KMS-11 (cell line): Measurements from ENCODE around the gene PYROXD2.
"Not testable (repeated sequence)": the region's sequence is repeated elsewhere in the genome, so short reads cannot be mapped to it uniquely, and the experiment has no call there.

Experiments used
- H2AFZ ChIP-seq: fragments of 200-600 bp; sonication (generic); 2 replicates; pipeline ENCODE4 v1.6.1; 2016; ENCODE audit warnings: antibody characterized with exemption, mixed run types, low read depth
- H3K27ac ChIP-seq: fragments of 200-600 bp; sonication (generic); 2 replicates; pipeline ENCODE4 v1.6.1; 2016; ENCODE audit warnings: mild to moderate bottlenecking, mixed run types
- H3K27me3 ChIP-seq: fragments of 200-600 bp; sonication (generic); 2 replicates; pipeline ENCODE4 v1.6.1; 2017; ENCODE audit warnings: mild to moderate bottlenecking, low read depth, mixed run types, moderate library complexity; ENCODE audit not compliant: insufficient read depth
- H3K36me3 ChIP-seq: fragments of 200-600 bp; sonication (generic); 2 replicates; pipeline ENCODE4 v1.6.1; 2017; ENCODE audit warnings: mild to moderate bottlenecking, mixed run types; ENCODE audit not compliant: insufficient read depth
- H3K4me1 ChIP-seq: fragments of 200-600 bp; sonication (generic); 2 replicates; pipeline ENCODE4 v1.6.1; 2016; ENCODE audit warnings: mild to moderate bottlenecking, low read depth, mixed run types; ENCODE audit not compliant: poor library complexity, severe bottlenecking
- H3K4me2 ChIP-seq: fragments of 200-600 bp; sonication (generic); 2 replicates; pipeline ENCODE4 v1.7.0; 2016; ENCODE audit warnings: mild to moderate bottlenecking, mixed run types
- H3K4me3 ChIP-seq: fragments of 200-600 bp; sonication (generic); IDR thresholded peaks from 2 replicates; pipeline ENCODE4 v1.6.1; 2017; ENCODE audit warnings: low read depth, low read length, mixed read lengths; ENCODE audit not compliant: insufficient read depth
- H3K79me2 ChIP-seq: fragments of 200-600 bp; sonication (generic); 2 replicates; pipeline ENCODE4 v1.6.1; 2016; ENCODE audit warnings: low read depth, mixed run types; ENCODE audit not compliant: insufficient read depth
- H3K9ac ChIP-seq: fragments of 200-600 bp; sonication (generic); 2 replicates; pipeline ENCODE4 v1.6.1; 2016; ENCODE audit warnings: mild to moderate bottlenecking, mixed run types
- H4K20me1 ChIP-seq: fragments of 200-600 bp; sonication (generic); 2 replicates; pipeline ENCODE4 v1.6.1; 2016; ENCODE audit warnings: mild to moderate bottlenecking, mixed run types; ENCODE audit not compliant: insufficient read depth
- CTCF ChIP-seq: fragments of 200-600 bp; sonication (generic); conservative IDR thresholded peaks from 2 replicates; pipeline ENCODE4 v1.6.1; 2017; ENCODE audit warnings: low read depth, mild to moderate bottlenecking, antibody characterized with exemption, low read length, moderate library complexity, mixed read lengths

Gene PYROXD2

GRCh38 chr10:98384531-98385133 lies 30.4 kb downstream of the PYROXD2 start:
- no peaks in the 10 kb centered on the region for H3K79me2 ChIP-seq
- H3K4me2 ChIP-seq, result no peak overlapping the region
- no peaks in the 10 kb centered on the region for H4K20me1 ChIP-seq
- H3K27ac ChIP-seq, result no peak overlapping the region
- H2AFZ ChIP-seq, result no peak overlapping the region
- no peak overlapping the region for H3K4me3 ChIP-seq
- H3K4me1 ChIP-seq, result no peaks in the 10 kb centered on the region
- H3K9ac ChIP-seq, result no peak overlapping the region
- no peaks in the 10 kb centered on the region for H3K36me3 ChIP-seq
- no peak for TF ChIP-seq CTCF
- H3K27me3 ChIP-seq, result no peaks in the 10 kb centered on the region

DNA sequence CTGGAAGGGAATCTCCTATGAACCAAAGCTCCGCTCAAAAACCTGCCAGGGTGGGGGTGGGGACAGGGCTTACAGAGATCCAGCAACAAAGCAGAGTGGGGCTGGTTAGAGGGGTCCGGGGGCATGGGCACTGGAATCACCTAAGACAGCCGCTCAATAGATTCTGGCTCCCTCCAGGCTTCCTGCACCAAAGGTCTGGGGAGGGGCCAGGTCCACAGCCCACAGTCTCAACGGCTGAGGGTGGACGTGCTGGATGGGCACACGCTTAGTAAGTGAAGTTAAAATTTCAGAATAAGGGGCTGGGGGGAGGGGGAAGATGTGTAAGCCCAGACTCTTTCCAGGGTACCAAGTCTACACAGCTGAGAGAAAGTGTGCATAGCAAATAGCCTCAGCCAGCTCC lies 31.1 kb downstream of the PYROXD2 start:
- Histone ChIP-seq H3K4me3 (no peak overlapping the region), H3K4me2 (no peak overlapping the region), H3K27me3 (no peaks in the 10 kb centered on the region), H3K27ac (no peak overlapping the region), H3K4me1 (no peaks in the 10 kb centered on the region), H4K20me1 (no peaks in the 10 kb centered on the region), H3K36me3 (no peaks in the 10 kb centered on the region), H3K79me2 (no peaks in the 10 kb centered on the region), H2AFZ (no peak overlapping the region), H3K9ac (no peak overlapping the region)
- no peak for TF ChIP-seq CTCF

DNA sequence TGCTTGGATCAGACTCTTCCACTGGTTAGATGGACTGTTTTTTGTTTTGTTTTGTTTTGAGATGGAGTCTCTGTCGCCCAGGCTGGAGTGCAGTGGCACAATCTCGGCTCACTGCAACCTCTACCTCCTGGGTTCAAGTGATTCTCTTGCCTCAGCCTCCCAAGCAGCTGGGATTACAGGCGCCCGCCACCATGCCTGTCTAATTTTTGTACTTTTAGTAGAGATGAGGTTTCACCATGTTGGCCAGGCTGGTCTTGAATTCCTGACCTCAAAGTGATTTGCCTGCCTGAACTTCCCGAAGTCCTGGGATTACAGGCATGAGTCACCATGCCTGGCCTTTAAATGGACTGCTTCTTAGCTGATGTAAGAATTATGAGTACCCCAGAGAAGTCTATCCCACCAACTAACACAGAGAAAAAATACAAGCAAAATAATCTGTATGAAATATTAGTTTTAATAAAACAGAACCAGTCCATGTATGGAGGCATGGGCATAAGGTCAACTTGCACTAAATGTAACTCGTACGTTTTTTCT lies 31.8 kb downstream of the PYROXD2 start:
- H3K27me3 ChIP-seq, H3K4me2 ChIP-seq, H3K36me3 ChIP-seq, H3K4me3 ChIP-seq, H2AFZ ChIP-seq, H4K20me1 ChIP-seq, H3K79me2 ChIP-seq, H3K4me1 ChIP-seq, H3K27ac ChIP-seq, H3K9ac ChIP-seq: not testable (repeated sequence)

DNA sequence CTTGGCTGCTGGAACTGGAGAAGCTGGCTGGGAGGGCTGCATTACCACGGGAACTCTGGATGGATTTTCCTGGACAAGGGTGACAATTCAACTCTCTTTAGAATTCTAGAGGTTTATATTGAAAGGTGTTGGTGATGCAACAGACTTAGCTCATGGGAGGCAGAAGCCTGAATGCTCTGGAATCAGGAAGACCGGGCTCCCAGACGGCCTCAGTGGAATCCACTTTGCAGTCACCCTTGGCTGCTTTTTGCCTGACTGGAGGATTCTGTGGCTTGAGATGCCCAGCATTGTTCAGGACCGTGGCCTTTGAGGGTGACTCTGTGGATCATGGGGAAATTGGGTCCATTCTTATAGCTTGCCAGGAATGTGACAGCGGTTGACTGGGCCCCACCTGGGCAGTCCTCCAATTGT lies 32.3 kb downstream of the PYROXD2 start:
- Histone ChIP-seq H4K20me1 (no peaks in the 10 kb centered on the region), H3K36me3 (no peaks in the 10 kb centered on the region), H2AFZ (no peak overlapping the region), H3K27ac (no peak overlapping the region), H3K9ac (no peak overlapping the region), H3K4me2 (no peak overlapping the region), H3K4me3 (no peak overlapping the region), H3K79me2 (no peaks in the 10 kb centered on the region), H3K4me1 (no peaks in the 10 kb centered on the region), H3K27me3 (no peaks in the 10 kb centered on the region)
- TF ChIP-seq CTCF, result no peak

GRCh38 chr10:98380493-98381339 lies 34.3 kb downstream of the PYROXD2 start:
- Histone ChIP-seq H3K27me3 (no peaks in the 10 kb centered on the region), H3K9ac (no peak overlapping the region), H4K20me1 (no peaks in the 10 kb centered on the region), H3K27ac (no peak overlapping the region), H2AFZ (no peak overlapping the region), H3K4me2 (no peak overlapping the region), H3K79me2 (no peaks in the 10 kb centered on the region), H3K4me3 (no peak overlapping the region), H3K4me1 (no peaks in the 10 kb centered on the region), H3K36me3 (no peaks in the 10 kb centered on the region)
- TF ChIP-seq CTCF, result no peak
